Kidney (tissue), 14 donors: ENCODE data around the gene DNAH17. TPM values are rescaled to one million over a fixed set of nuclear protein-coding genes. Genes with fewer than 3 reads are reported as not detected.

ENCODE experiments used
- DNase-seq, 5 donors: peaks; one replicate each; pipeline ENCODE4 v3.0.0-alpha.2; 2013 to 2020
- FAIRE-seq: peaks from 2 replicates; lab custom pipeline; 2012; peaks lifted over from hg19 to GRCh38; lab: Jason Lieb, UNC
- H3K27ac ChIP-seq, 2 donors: one replicate each; pipeline ENCODE4 v1.7.0; 2013; ENCODE audit warnings: low read depth in 2 of 2, low read length in 2 of 2, inconsistent platforms in 1 of 2
- H3K27me3 ChIP-seq: one replicate; pipeline ENCODE4 v1.7.1; 2013; ENCODE audit warnings: low read length, inconsistent platforms; ENCODE audit not compliant: control insufficient read depth, insufficient read depth
- H3K36me3 ChIP-seq, 3 donors: one replicate each; pipeline versions ENCODE4 v1.7.0 to v1.7.1; 2013; ENCODE audit warnings: low read length in 3 of 3, control low read depth in 1 of 3, inconsistent platforms in 1 of 3; ENCODE audit not compliant: insufficient read depth in 3 of 3, control insufficient read depth in 2 of 3
- H3K4me1 ChIP-seq, 3 donors: one replicate each; pipeline versions ENCODE4 v1.7.0 to v1.7.1; 2013; ENCODE audit warnings: low read length in 3 of 3, inconsistent platforms in 1 of 3, low read depth in 1 of 3; ENCODE audit not compliant: control insufficient read depth in 2 of 3, insufficient read depth in 2 of 3
- H3K4me3 ChIP-seq, 3 donors: one replicate each; pipeline versions ENCODE4 v1.7.0 to v1.8.1; 2013; ENCODE audit warnings: low read length in 3 of 3, control low read depth in 1 of 3, inconsistent platforms in 1 of 3
- H3K9ac ChIP-seq, 3 donors: one replicate each; pipeline versions ENCODE4 v1.7.0 to v1.7.1; 2013; ENCODE audit warnings: low read length in 3 of 3, control low read depth in 1 of 3, inconsistent platforms in 1 of 3
- H3K9me3 ChIP-seq, 3 donors: one replicate each; pipeline versions ENCODE4 v1.7.0 to v1.7.1; 2013; ENCODE audit warnings: low read length in 3 of 3, control low read depth in 1 of 3, inconsistent platforms in 1 of 3; ENCODE audit not compliant: control insufficient read depth in 2 of 3, insufficient read depth in 1 of 3
- intact Hi-C: fragments of 100-400 bp; cut with DNase I; formaldehyde crosslinking; loops from one replicate; pipeline ENCODE4 v1.11.1; 2022
- polyA plus RNA-seq: library from polyadenylated mRNA; stranded (reverse); fragments of 350-450 nt; fragmentation: Illumina TruSeq; extraction: RNeasy Lipid Tissue Mini Kit (QIAGEN cat#74804); gene quantifications from one replicate; pipeline ENCODE4 v1.2.3, GENCODE V29; 2014; ENCODE audit warnings: low read depth, low replicate concordance; ENCODE audit not compliant: insufficient read depth
- total RNA-seq: library from RNA; stranded (reverse); fragmentation: NEBNext Ultra II Directional; extraction: Animal tissue kit (Norgen Biotek cat#: 25700); gene quantifications from one replicate; pipeline ENCODE4 v1.2.1, GENCODE V29; 2021
- TF ChIP-seq, protein P1 (sequence below): IDR thresholded peaks from 3 replicates; pipeline ENCODE4 v1.5.1; 2012; ENCODE audit warnings: mild to moderate bottlenecking, moderate library complexity, borderline replicate concordance; ENCODE audit not compliant: insufficient read depth; ENCODE audit errors: extremely low read depth
- donor health status: control.
- donor health status: control.
- donor health status: control.
- donor health status: control.
- donor health status: control.
- donor health status: DM: yes; HTN: yes; CAD: no.
- donor health status: Normal renal cell carcinoma (clear cell type).

DNAH17 gene
- total and polyA plus RNA-seq, 2 donors from 2014 or later, result 0.09 to 0.17 TPM

- DNase-seq, result peak in 1 of 5 donors; percentile 7
- Histone ChIP-seq H3K36me3 (no peaks in the 10 kb centered on the region), H3K9me3 (no peaks in the 10 kb centered on the region), H3K27ac (no peak overlapping the region), H3K4me1 (no peaks in the 10 kb centered on the region), H3K4me3 (no peak overlapping the region), H3K9ac (no peak overlapping the region), H3K27me3 (no peaks in the 10 kb centered on the region)
- intact Hi-C loops, result no loop called here
- no peak for FAIRE-seq
- TF ChIP-seq, protein P1, sequence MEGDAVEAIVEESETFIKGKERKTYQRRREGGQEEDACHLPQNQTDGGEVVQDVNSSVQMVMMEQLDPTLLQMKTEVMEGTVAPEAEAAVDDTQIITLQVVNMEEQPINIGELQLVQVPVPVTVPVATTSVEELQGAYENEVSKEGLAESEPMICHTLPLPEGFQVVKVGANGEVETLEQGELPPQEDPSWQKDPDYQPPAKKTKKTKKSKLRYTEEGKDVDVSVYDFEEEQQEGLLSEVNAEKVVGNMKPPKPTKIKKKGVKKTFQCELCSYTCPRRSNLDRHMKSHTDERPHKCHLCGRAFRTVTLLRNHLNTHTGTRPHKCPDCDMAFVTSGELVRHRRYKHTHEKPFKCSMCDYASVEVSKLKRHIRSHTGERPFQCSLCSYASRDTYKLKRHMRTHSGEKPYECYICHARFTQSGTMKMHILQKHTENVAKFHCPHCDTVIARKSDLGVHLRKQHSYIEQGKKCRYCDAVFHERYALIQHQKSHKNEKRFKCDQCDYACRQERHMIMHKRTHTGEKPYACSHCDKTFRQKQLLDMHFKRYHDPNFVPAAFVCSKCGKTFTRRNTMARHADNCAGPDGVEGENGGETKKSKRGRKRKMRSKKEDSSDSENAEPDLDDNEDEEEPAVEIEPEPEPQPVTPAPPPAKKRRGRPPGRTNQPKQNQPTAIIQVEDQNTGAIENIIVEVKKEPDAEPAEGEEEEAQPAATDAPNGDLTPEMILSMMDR, result no peak
Measured at GRCh38 chr17:78515480-78515879, 61.7 kb downstream of the DNAH17 start.

GRCh38 chr17:78514521-78514920 is 62.7 kb downstream of the DNAH17 start:
- Histone ChIP-seq H3K36me3 (no peaks in the 10 kb centered on the region), H3K27ac (no peak overlapping the region), H3K4me3 (no peak overlapping the region), H3K27me3 (no peaks in the 10 kb centered on the region), H3K9ac (no peak overlapping the region), H3K4me1 (no peaks in the 10 kb centered on the region), H3K9me3 (no peaks in the 10 kb centered on the region)
- peak in 1 of 5 donors; percentile 54 for DNase-seq
- TF ChIP-seq, protein P1, result no peak
- intact Hi-C loops, result no loop called here
- no peak for FAIRE-seq

- Histone ChIP-seq H3K36me3 (no peaks in the 10 kb centered on the region), H3K9me3 (no peaks in the 10 kb centered on the region), H3K27ac (no peak overlapping the region), H3K4me3 (no peak overlapping the region), H3K9ac (no peak overlapping the region), H3K27me3 (no peaks in the 10 kb centered on the region), H3K4me1 (no peaks in the 10 kb centered on the region)
- FAIRE-seq (no peak), DNase-seq (no peak)
- TF ChIP-seq, protein P1, result no peak
- intact Hi-C loops, result no loop called here
Measured at GRCh38 chr17:78512976-78513375, 64.2 kb downstream of the DNAH17 start.
